Measurements from ENCODE around the gene GPLD1.

GPLD1 gene

GRCh38 chr6:24504649-24505586, 15.5 kb upstream of the GPLD1 start:
- Histone ChIP-seq H4K8ac (ENCODE audit: low read length) (no peak overlapping the region), H3K18ac (ENCODE audit: low read depth in 1 of 2, low read length in 2 of 2) (no peak overlapping the region), H3K23ac (ENCODE audit: low read length in 2 of 2) (peak overlapping the region in 1 of 2 experiments; percentile 40), H3K27me3 (ENCODE audit: control insufficient read depth in 1 of 2, insufficient read depth in 1 of 2, low read length in 2 of 2) (peaks cover 0 to 2% of the 10 kb centered on the region in 2 experiments), H3K36me3 (ENCODE audit: control insufficient read depth in 1 of 2, insufficient read depth in 2 of 2, low read depth in 1 of 2, low read length in 2 of 2) (peaks cover 0 to 4% of the 10 kb centered on the region in 2 experiments), H2BK120ac (ENCODE audit: low read depth, low read length) (no peak overlapping the region), H3K4me3 (ENCODE audit: insufficient read depth in 1 of 2, low read depth in 1 of 2, low read length in 2 of 2) (no peak overlapping the region), H3K27ac (ENCODE audit: low read length, poor library complexity, severe bottlenecking) (no peak overlapping the region), H4K91ac (ENCODE audit: low read length) (no peak overlapping the region), H2BK12ac (ENCODE audit: low read length in 2 of 2) (no peak overlapping the region), H3K4ac (ENCODE audit: low read depth in 1 of 2, low read length in 2 of 2) (no peak overlapping the region), H2BK5ac (ENCODE audit: low read depth, low read length, poor library complexity, severe bottlenecking) (no peak overlapping the region), H3K14ac (ENCODE audit: low read length in 2 of 2) (no peak overlapping the region), H2AFZ (ENCODE audit: low read depth, low read length) (no peak overlapping the region), H2AK5ac (ENCODE audit: low read length, severe bottlenecking) (no peak overlapping the region), H3K4me1 (ENCODE audit: control insufficient read depth, insufficient read depth, low read depth, low read length) (no peaks in the 10 kb centered on the region), H3K9me3 (ENCODE audit: control insufficient read depth, low read length) (no peaks in the 10 kb centered on the region), H3K79me1 (replicated peaks; ENCODE audit: low read length, poor library complexity, severe bottlenecking) (no peaks in the 10 kb centered on the region), H2BK15ac (ENCODE audit: low read depth, poor library complexity, severe bottlenecking) (no peak overlapping the region), H3K4me2 (ENCODE audit: low read length, poor library complexity, severe bottlenecking) (no peak overlapping the region), H3K9ac (ENCODE audit: low read length) (no peak overlapping the region)
- 83% methylated on average over 14 of the region's 14 CpGs for WGBS
- DNase-seq, result no peak

GRCh38 chr6:24504287-24504648, 14.9 kb upstream of the GPLD1 start:
- H2BK120ac ChIP-seq (ENCODE audit: low read depth, low read length), result no peak overlapping the region
- H2BK12ac ChIP-seq (ENCODE audit: low read length in 2 of 2), result no peak overlapping the region
- no peak overlapping the region for H2AK5ac ChIP-seq (ENCODE audit: low read length, severe bottlenecking)
- H2AFZ ChIP-seq (ENCODE audit: low read depth, low read length), result no peak overlapping the region
- no peak overlapping the region for H3K14ac ChIP-seq (ENCODE audit: low read length in 2 of 2)
- WGBS, result 100% methylated on average over 1 of the region's 1 CpG
- H3K18ac ChIP-seq (ENCODE audit: low read depth in 1 of 2, low read length in 2 of 2), result no peak overlapping the region
- H3K4me2 ChIP-seq (ENCODE audit: low read length, poor library complexity, severe bottlenecking), result no peak overlapping the region
- no peak overlapping the region for H4K91ac ChIP-seq (ENCODE audit: low read length)
- H3K4me3 ChIP-seq (ENCODE audit: insufficient read depth in 1 of 2, low read depth in 1 of 2, low read length in 2 of 2), result no peak overlapping the region
- H2BK15ac ChIP-seq (ENCODE audit: low read depth, poor library complexity, severe bottlenecking), result no peak overlapping the region
- H3K27me3 ChIP-seq (ENCODE audit: control insufficient read depth in 1 of 2, insufficient read depth in 1 of 2, low read length in 2 of 2), result peaks cover 0 to 2% of the 10 kb centered on the region in 2 experiments
- H3K27ac ChIP-seq (ENCODE audit: low read length, poor library complexity, severe bottlenecking), result no peak overlapping the region
- no peaks in the 10 kb centered on the region for H3K4me1 ChIP-seq (ENCODE audit: control insufficient read depth, insufficient read depth, low read depth, low read length)
- peaks cover 0 to 4% of the 10 kb centered on the region in 2 experiments for H3K36me3 ChIP-seq (ENCODE audit: control insufficient read depth in 1 of 2, insufficient read depth in 2 of 2, low read depth in 1 of 2, low read length in 2 of 2)
- no peak overlapping the region for H2BK5ac ChIP-seq (ENCODE audit: low read depth, low read length, poor library complexity, severe bottlenecking)
- H3K4ac ChIP-seq (ENCODE audit: low read depth in 1 of 2, low read length in 2 of 2), result no peak overlapping the region
- no peak overlapping the region for H4K8ac ChIP-seq (ENCODE audit: low read length)
- H3K23ac ChIP-seq (ENCODE audit: low read length in 2 of 2), result no peak overlapping the region
- no peak for DNase-seq
- no peaks in the 10 kb centered on the region for H3K79me1 ChIP-seq (replicated peaks; ENCODE audit: low read length, poor library complexity, severe bottlenecking)
- H3K9me3 ChIP-seq (ENCODE audit: control insufficient read depth, low read length), result no peaks in the 10 kb centered on the region
- no peak overlapping the region for H3K9ac ChIP-seq (ENCODE audit: low read length)

GRCh38 chr6:24501914-24502313, 12.5 kb upstream of the GPLD1 start:
- no peak for DNase-seq
- H3K79me1 ChIP-seq (replicated peaks; ENCODE audit: low read length, poor library complexity, severe bottlenecking), result no peaks in the 10 kb centered on the region
- no peaks in the 10 kb centered on the region for H3K9me3 ChIP-seq (ENCODE audit: control insufficient read depth, low read length)
- H3K4me2 ChIP-seq (ENCODE audit: low read length, poor library complexity, severe bottlenecking), result no peak overlapping the region
- no peak overlapping the region for H2AFZ ChIP-seq (ENCODE audit: low read depth, low read length)
- H3K4me3 ChIP-seq (ENCODE audit: insufficient read depth in 1 of 2, low read depth in 1 of 2, low read length in 2 of 2), result no peak overlapping the region
- no peak overlapping the region for H4K8ac ChIP-seq (ENCODE audit: low read length)
- H3K14ac ChIP-seq (ENCODE audit: low read length in 2 of 2), result no peak overlapping the region
- no peak overlapping the region for H2BK5ac ChIP-seq (ENCODE audit: low read depth, low read length, poor library complexity, severe bottlenecking)
- H3K4ac ChIP-seq (ENCODE audit: low read depth in 1 of 2, low read length in 2 of 2), result no peak overlapping the region
- H3K27ac ChIP-seq (ENCODE audit: low read length, poor library complexity, severe bottlenecking), result no peak overlapping the region
- H3K27me3 ChIP-seq (ENCODE audit: control insufficient read depth in 1 of 2, insufficient read depth in 1 of 2, low read length in 2 of 2), result peaks cover 0 to 6% of the 10 kb centered on the region in 2 experiments
- no peak overlapping the region for H2BK12ac ChIP-seq (ENCODE audit: low read length in 2 of 2)
- H3K23ac ChIP-seq (ENCODE audit: low read length in 2 of 2), result no peak overlapping the region
- H3K9ac ChIP-seq (ENCODE audit: low read length), result no peak overlapping the region
- H4K91ac ChIP-seq (ENCODE audit: low read length), result no peak overlapping the region
- H2AK5ac ChIP-seq (ENCODE audit: low read length, severe bottlenecking), result no peak overlapping the region
- no peak overlapping the region for H3K18ac ChIP-seq (ENCODE audit: low read depth in 1 of 2, low read length in 2 of 2)
- H2BK15ac ChIP-seq (ENCODE audit: low read depth, poor library complexity, severe bottlenecking), result no peak overlapping the region
- peaks cover 0 to 4% of the 10 kb centered on the region in 2 experiments for H3K36me3 ChIP-seq (ENCODE audit: control insufficient read depth in 1 of 2, insufficient read depth in 2 of 2, low read depth in 1 of 2, low read length in 2 of 2)
- no peaks in the 10 kb centered on the region for H3K4me1 ChIP-seq (ENCODE audit: control insufficient read depth, insufficient read depth, low read depth, low read length)
- H2BK120ac ChIP-seq (ENCODE audit: low read depth, low read length), result no peak overlapping the region

GRCh38 chr6:24501374-24501773, 12.0 kb upstream of the GPLD1 start:
- H3K9ac ChIP-seq (ENCODE audit: low read length), result no peak overlapping the region
- H2BK120ac ChIP-seq (ENCODE audit: low read depth, low read length), result no peak overlapping the region
- H3K36me3 ChIP-seq (ENCODE audit: control insufficient read depth in 1 of 2, insufficient read depth in 2 of 2, low read depth in 1 of 2, low read length in 2 of 2), result peaks cover 0 to 4% of the 10 kb centered on the region in 2 experiments
- H4K91ac ChIP-seq (ENCODE audit: low read length), result no peak overlapping the region
- no peak overlapping the region for H3K4ac ChIP-seq (ENCODE audit: low read depth in 1 of 2, low read length in 2 of 2)
- no peak overlapping the region for H2AK5ac ChIP-seq (ENCODE audit: low read length, severe bottlenecking)
- no peak overlapping the region for H4K8ac ChIP-seq (ENCODE audit: low read length)
- WGBS, result 60% methylated on average over 2 of the region's 2 CpGs
- peaks cover 0 to 11% of the 10 kb centered on the region in 2 experiments for H3K27me3 ChIP-seq (ENCODE audit: control insufficient read depth in 1 of 2, insufficient read depth in 1 of 2, low read length in 2 of 2)
- no peak overlapping the region for H3K27ac ChIP-seq (ENCODE audit: low read length, poor library complexity, severe bottlenecking)
- H2BK12ac ChIP-seq (ENCODE audit: low read length in 2 of 2), result no peak overlapping the region
- no peak overlapping the region for H3K4me2 ChIP-seq (ENCODE audit: low read length, poor library complexity, severe bottlenecking)
- H2BK15ac ChIP-seq (ENCODE audit: low read depth, poor library complexity, severe bottlenecking), result no peak overlapping the region
- H3K23ac ChIP-seq (ENCODE audit: low read length in 2 of 2), result no peak overlapping the region
- H3K9me3 ChIP-seq (ENCODE audit: control insufficient read depth, low read length), result no peaks in the 10 kb centered on the region
- no peak overlapping the region for H3K4me3 ChIP-seq (ENCODE audit: insufficient read depth in 1 of 2, low read depth in 1 of 2, low read length in 2 of 2)
- no peak for DNase-seq
- H3K18ac ChIP-seq (ENCODE audit: low read depth in 1 of 2, low read length in 2 of 2), result no peak overlapping the region
- no peak overlapping the region for H3K14ac ChIP-seq (ENCODE audit: low read length in 2 of 2)
- H2AFZ ChIP-seq (ENCODE audit: low read depth, low read length), result no peak overlapping the region
- no peaks in the 10 kb centered on the region for H3K4me1 ChIP-seq (ENCODE audit: control insufficient read depth, insufficient read depth, low read depth, low read length)
- H3K79me1 ChIP-seq (replicated peaks; ENCODE audit: low read length, poor library complexity, severe bottlenecking), result no peaks in the 10 kb centered on the region
- H2BK5ac ChIP-seq (ENCODE audit: low read depth, low read length, poor library complexity, severe bottlenecking), result no peak overlapping the region

Measured in mesenchymal stem cell (in vitro differentiated cells and primary cell).